DOHH2 (cell line): ENCODE results near the gene SLC30A2.

Source experiments
- H3F3A ChIP-seq: fragments of 200-600 bp; sonication (generic), shearing (Covaris generic); 2 replicates; pipeline ENCODE4 v1.6.0; 2016; ENCODE audit warnings: antibody characterized with exemption, mild to moderate bottlenecking; ENCODE audit not compliant: control insufficient read depth, insufficient read depth
- H3K27ac ChIP-seq: fragments of 200-600 bp; sonication (generic); 2 replicates; pipeline ENCODE4 v1.5.1; 2014; ENCODE audit warnings: low read depth, mild to moderate bottlenecking, low read length, moderate library complexity
- H3K27me3 ChIP-seq: fragments of 200-600 bp; sonication (generic); 2 replicates; pipeline ENCODE4 v1.6.1; 2014; ENCODE audit warnings: mild to moderate bottlenecking, low read length, mixed read lengths; ENCODE audit not compliant: control insufficient read depth
- H3K36me3 ChIP-seq: fragments of 200-600 bp; sonication (generic); 2 replicates; pipeline ENCODE4 v1.6.1; 2014; ENCODE audit warnings: mild to moderate bottlenecking, low read length, moderate library complexity, mixed read lengths; ENCODE audit not compliant: control insufficient read depth
- H3K4me1 ChIP-seq: fragments of 200-600 bp; sonication (generic); 2 replicates; pipeline ENCODE4 v1.6.1; 2014; ENCODE audit warnings: mild to moderate bottlenecking, low read length, mixed read lengths; ENCODE audit not compliant: control insufficient read depth
- H3K4me2 ChIP-seq: fragments of 200-600 bp; sonication (generic); 2 replicates; pipeline ENCODE4 v1.6.0; 2014; ENCODE audit warnings: mild to moderate bottlenecking, low read length, moderate library complexity
- H3K4me3 ChIP-seq: fragments of 200-600 bp; sonication (generic); 2 replicates; pipeline ENCODE4 v1.5.1; 2014; ENCODE audit warnings: mild to moderate bottlenecking, low read length, mixed read lengths
- H3K79me2 ChIP-seq: fragments of 200-600 bp; sonication (generic); 2 replicates; pipeline ENCODE4 v1.6.1; 2014; ENCODE audit warnings: mild to moderate bottlenecking, low read length, mixed read lengths; ENCODE audit not compliant: control insufficient read depth
- H3K9me2 ChIP-seq: fragments of 200-600 bp; sonication (generic); replicated peaks from 2 replicates; pipeline ENCODE4 v1.6.1; 2014; ENCODE audit warnings: mild to moderate bottlenecking, low read length, mixed read lengths; ENCODE audit not compliant: control insufficient read depth
- H3K9me3 ChIP-seq: fragments of 200-600 bp; sonication (generic); 2 replicates; pipeline ENCODE4 v1.6.1; 2014; ENCODE audit warnings: antibody characterized with exemption, low read length, mixed read lengths; ENCODE audit not compliant: control insufficient read depth, insufficient read depth
- H4K20me1 ChIP-seq: fragments of 200-600 bp; sonication (generic); 2 replicates; pipeline ENCODE4 v1.6.0; 2014; ENCODE audit warnings: low read depth, mild to moderate bottlenecking, antibody characterized with exemption, low read length, moderate library complexity; ENCODE audit not compliant: control insufficient read depth, insufficient read depth
- EZH2phosphoT487 ChIP-seq: fragments of 200-600 bp; sonication (generic); IDR thresholded peaks from 2 replicates; pipeline ENCODE4 v1.6.1; 2017; ENCODE audit warnings: borderline replicate concordance, mild to moderate bottlenecking, antibody characterized with exemption, low read length, moderate library complexity, mixed read lengths
- TF ChIP-seq, protein P1 (sequence below): fragments of 200-600 bp; sonication (generic); IDR thresholded peaks from one replicate; pipeline ENCODE4 v1.5.1; 2014; ENCODE audit warnings: antibody characterized with exemption, mild to moderate bottlenecking, low read depth, low read length; ENCODE audit not compliant: poor library complexity, severe bottlenecking

The SLC30A2 gene

DNA sequence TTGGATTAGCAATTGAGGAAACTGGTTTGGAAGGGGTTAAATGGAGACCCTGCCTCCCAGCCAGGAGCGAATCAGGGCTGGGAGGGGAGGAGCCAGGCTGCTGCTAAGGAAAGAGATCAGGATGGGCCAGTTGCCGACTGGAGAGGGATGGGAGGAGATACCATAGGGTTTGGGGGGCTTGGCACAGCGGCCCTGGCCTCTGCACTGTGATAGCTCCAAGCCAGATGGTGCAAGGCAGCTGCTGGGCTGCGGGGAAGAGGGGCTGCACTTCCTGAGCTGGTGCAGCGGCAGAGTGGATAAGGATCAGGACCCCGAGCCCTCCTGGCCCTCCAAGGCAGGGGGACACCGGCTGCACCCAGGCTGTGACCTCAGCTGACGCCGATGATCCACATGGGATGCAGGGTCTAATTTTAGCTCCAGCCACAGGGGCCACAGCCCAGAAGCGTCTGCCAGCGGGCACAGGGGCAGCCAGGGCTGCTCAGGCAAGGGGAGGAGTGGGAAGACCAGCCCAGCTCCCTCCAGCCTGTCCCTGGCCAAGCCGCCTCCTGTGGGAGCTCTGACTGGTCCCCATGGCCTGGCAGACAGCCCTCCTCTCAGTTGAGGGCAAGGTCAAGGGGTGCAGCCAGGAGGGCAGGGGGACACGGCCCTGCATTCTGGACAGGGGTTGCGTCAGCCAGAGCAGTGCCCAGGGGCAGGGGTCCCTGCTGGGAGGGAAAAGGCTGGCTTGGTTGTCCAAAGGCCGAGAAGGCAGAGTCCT lies 24.1 kb downstream of the SLC30A2 start, which contains the start of gene EXTL1:
Gene EXTL1 (plus strand): TSS at position 129 of the 757 bp plus-strand sequence. CDS start 872 bp downstream, outside the sequence.
- H3K4me3 ChIP-seq = no peak within 1 kb of the TSS
- no peak within 1 kb of the TSS for H3K27ac ChIP-seq
- H3K27me3 ChIP-seq = peaks cover 11% of the 10 kb centered on the region
- H3K9me3 ChIP-seq = no peaks in the 10 kb centered on the region
- no peaks in the 10 kb centered on the region for H3F3A ChIP-seq
- H3K36me3 ChIP-seq = no peaks in the 10 kb centered on the region
- no peaks in the 10 kb centered on the region for H3K79me2 ChIP-seq
- no peak within 1 kb of the TSS for H3K4me2 ChIP-seq
- H3K9me2 ChIP-seq = no peaks in the 10 kb centered on the region
- no peaks in the 10 kb centered on the region for H4K20me1 ChIP-seq
- no peaks in the 10 kb centered on the region for H3K4me1 ChIP-seq
- TF ChIP-seq EZH2phosphoT487 = no peak
- TF ChIP-seq, protein P1, sequence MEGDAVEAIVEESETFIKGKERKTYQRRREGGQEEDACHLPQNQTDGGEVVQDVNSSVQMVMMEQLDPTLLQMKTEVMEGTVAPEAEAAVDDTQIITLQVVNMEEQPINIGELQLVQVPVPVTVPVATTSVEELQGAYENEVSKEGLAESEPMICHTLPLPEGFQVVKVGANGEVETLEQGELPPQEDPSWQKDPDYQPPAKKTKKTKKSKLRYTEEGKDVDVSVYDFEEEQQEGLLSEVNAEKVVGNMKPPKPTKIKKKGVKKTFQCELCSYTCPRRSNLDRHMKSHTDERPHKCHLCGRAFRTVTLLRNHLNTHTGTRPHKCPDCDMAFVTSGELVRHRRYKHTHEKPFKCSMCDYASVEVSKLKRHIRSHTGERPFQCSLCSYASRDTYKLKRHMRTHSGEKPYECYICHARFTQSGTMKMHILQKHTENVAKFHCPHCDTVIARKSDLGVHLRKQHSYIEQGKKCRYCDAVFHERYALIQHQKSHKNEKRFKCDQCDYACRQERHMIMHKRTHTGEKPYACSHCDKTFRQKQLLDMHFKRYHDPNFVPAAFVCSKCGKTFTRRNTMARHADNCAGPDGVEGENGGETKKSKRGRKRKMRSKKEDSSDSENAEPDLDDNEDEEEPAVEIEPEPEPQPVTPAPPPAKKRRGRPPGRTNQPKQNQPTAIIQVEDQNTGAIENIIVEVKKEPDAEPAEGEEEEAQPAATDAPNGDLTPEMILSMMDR = no peak

DNA sequence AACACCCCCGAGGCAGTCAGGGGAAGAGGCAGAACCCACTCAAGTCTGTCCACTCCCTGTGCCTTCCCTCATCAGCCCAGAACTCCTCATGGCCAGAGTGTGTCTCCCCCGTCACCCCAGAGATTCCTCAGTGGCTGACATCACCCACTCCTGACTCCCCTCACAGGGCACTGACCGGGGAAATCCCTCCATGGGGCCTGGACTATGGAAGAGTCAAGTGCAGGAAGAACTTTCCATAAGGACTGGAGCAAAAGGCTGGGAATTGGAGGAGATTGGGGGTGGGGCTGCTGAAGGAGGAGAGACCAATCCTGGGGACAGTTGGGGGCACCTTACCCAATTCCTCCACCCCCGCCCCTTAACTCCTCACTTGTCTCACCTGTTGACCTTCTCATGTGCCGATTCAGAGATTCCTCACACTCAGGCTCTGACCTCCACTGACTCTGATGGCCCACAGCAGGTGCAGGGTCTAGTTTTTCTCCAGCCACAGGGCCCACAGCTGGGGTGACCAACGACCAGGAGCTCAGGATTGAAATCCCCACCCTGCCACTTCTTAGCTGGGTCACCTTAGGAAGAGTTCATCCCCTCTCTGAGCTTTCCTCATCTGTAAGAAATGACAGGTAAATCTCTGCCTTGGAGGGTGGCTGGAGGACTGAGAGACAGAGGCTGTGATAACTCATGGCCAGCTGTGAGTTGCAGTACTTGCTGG lies 24.8 kb downstream of the SLC30A2 start:
- Histone ChIP-seq H4K20me1 (no peaks in the 10 kb centered on the region), H3K27me3 (peaks cover 11% of the 10 kb centered on the region), H3K4me1 (no peaks in the 10 kb centered on the region), H3K9me2 (no peaks in the 10 kb centered on the region), H3K79me2 (no peaks in the 10 kb centered on the region), H3K4me2 (no peak overlapping the region), H3K4me3 (no peak overlapping the region), H3K27ac (no peak overlapping the region), H3F3A (no peaks in the 10 kb centered on the region), H3K36me3 (no peaks in the 10 kb centered on the region), H3K9me3 (no peaks in the 10 kb centered on the region)
- TF ChIP-seq, protein P1 = no peak
- no peak for TF ChIP-seq EZH2phosphoT487

DNA sequence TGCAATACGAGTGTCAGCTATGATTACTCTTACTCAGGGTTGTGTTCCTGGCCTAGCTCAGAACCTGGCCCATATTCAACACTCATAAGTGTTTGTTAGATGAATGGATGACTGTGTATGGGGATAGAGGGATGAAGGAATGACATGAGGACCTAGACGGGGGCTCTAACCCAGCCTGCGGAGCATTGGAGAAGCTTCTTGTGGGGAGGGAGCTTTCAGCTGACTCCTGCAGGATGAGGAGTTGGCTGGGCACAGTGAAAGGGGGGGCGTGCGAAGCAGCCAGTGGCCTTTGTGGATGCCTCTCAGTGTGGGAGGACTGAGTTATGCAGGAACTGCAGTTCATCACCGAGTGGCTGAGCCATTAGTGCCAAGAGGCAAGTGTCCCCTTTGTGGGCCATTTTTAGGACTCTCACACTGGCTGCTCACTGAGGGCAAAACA lies 25.6 kb downstream of the SLC30A2 start:
- Histone ChIP-seq H3F3A (no peaks in the 10 kb centered on the region), H3K9me2 (no peaks in the 10 kb centered on the region), H3K27ac (no peak overlapping the region), H3K4me1 (no peaks in the 10 kb centered on the region), H3K4me2 (no peak overlapping the region), H3K9me3 (no peaks in the 10 kb centered on the region), H3K36me3 (no peaks in the 10 kb centered on the region), H3K4me3 (no peak overlapping the region), H3K79me2 (no peaks in the 10 kb centered on the region), H3K27me3 (peaks cover 11% of the 10 kb centered on the region), H4K20me1 (no peaks in the 10 kb centered on the region)
- TF ChIP-seq EZH2phosphoT487 = no peak
- TF ChIP-seq, protein P1 = no peak
